Measurements from ENCODE around the gene FMO1. TPM values are rescaled to one million over a fixed set of nuclear protein-coding genes. Genes with fewer than 3 reads are reported as not detected.

Gene FMO1
- total and polyA plus RNA-seq, 10 of the 15 experiments (the other 5 are each of a cell fraction or from before 2014, with no cell fraction given), result not detected

DNA sequence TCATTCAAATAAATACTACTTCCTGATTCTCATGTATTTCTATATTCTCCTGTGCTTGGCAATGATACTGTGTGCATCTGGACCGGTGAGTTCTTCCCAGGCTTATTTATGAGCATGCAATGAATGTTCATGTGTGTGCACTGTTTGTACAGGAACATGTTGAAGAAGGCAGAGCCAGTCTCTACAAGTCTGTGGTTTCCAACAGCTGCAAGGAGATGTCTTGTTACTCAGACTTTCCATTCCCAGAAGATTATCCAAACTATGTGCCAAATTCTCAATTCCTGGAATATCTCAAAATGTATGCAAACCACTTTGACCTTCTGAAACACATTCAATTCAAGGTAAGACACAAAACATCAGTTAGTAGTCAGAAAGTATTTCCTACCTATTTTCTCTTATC is 19.1 kb downstream of the FMO1 start:
- no peaks in the 10 kb centered on the region for H3K36me3 ChIP-seq (ENCODE audit: control insufficient read depth in 2 of 2, insufficient read depth in 2 of 2, low read length in 1 of 2)
- ATAC-seq (no peak), DNase-seq (ENCODE audit: low read depth, low spot score) (no peak), FAIRE-seq (no peak)
- in situ Hi-C loops (cut with MboI), result no loop called here
- no peaks in the 10 kb centered on the region for H4K20me1 ChIP-seq (ENCODE audit: control insufficient read depth, insufficient read depth)
- no peaks in the 10 kb centered on the region for H3K9me3 ChIP-seq (replicated peaks; ENCODE audit: control insufficient read depth, insufficient read depth, low read length)
- no TSS peak for BruUV-seq (replicated peaks)
- 0% methylated on average over 1 of the region's 1 CpG for WGBS (ENCODE audit: insufficient coverage, insufficient replicate concordance, low lambda C conversion rate, missing lambda C conversion rate)
- no peaks in the 10 kb centered on the region; a peak in 2 of 4 replicates for H3K27me3 ChIP-seq (replicated peaks in 1 of 2; ENCODE audit: control insufficient read depth in 2 of 2, insufficient read depth in 2 of 2, low read length in 1 of 2)
- H3K4me1 ChIP-seq (ENCODE audit: control insufficient read depth, insufficient read depth, low read length), result no peaks in the 10 kb centered on the region
- no peak overlapping the region for H3K4me2 ChIP-seq (ENCODE audit: control insufficient read depth, insufficient read depth)
- no peak overlapping the region for H3K4me3 ChIP-seq
- ChIA-PET CTCF (no interaction called here), SMC1A (ENCODE audit: uncharacterized antibody, unreplicated experiment) (no interaction called here), POLR2A (no interaction called here), RAD21 (ENCODE audit: unreplicated experiment) (no interaction called here)
- H3K9ac ChIP-seq (ENCODE audit: control insufficient read depth, insufficient read depth, low read length), result no peak overlapping the region
- H3K27ac ChIP-seq (ENCODE audit: control insufficient read depth, insufficient read depth), result no peak overlapping the region
- no peak overlapping the region for H2AFZ ChIP-seq (ENCODE audit: control insufficient read depth, low read depth, low read length)
- no peaks in the 10 kb centered on the region for H3K79me2 ChIP-seq (ENCODE audit: control insufficient read depth, insufficient read depth, low read length)
- intact Hi-C loops (cut with micrococcal nuclease; ENCODE audit: unreplicated experiment), result no loop called here
- no peak for TF ChIP-seq BHLHE40 (IDR thresholded peaks at IDR 0.05; ENCODE audit: borderline replicate concordance in 1 of 2, low read depth in 2 of 2, low read length in 1 of 2)
- no peak for TF ChIP-seq NKRF (conservative IDR thresholded peaks at IDR 0.05)
- TF ChIP-seq IKZF1 (conservative IDR thresholded peaks at IDR 0.05), result no peak
- TF ChIP-seq RB1 (IDR thresholded peaks at IDR 0.05; ENCODE audit: borderline replicate concordance), result no peak
- TF ChIP-seq GABPA (IDR thresholded peaks at IDR 0.05; ENCODE audit: low read depth), result no peak
- no peak for TF ChIP-seq ZBTB40 (IDR thresholded peaks at IDR 0.05; ENCODE audit: borderline replicate concordance)
- no peak for TF ChIP-seq RAD21 (IDR thresholded peaks at IDR 0.05; ENCODE audit: insufficient read depth, low read depth, low read length)
- no peak for TF ChIP-seq PRDM15 (CRISPR knock-in tag; IDR thresholded peaks at IDR 0.05)
- TF ChIP-seq STAT3 (IDR thresholded peaks at IDR 0.05; ENCODE audit: low read depth, low read length), result no peak
- TF ChIP-seq ESRRA (IDR thresholded peaks at IDR 0.05; ENCODE audit: low read length), result no peak
- TF ChIP-seq DPF2 (IDR thresholded peaks at IDR 0.05), result no peak
- no peak for TF ChIP-seq SMAD1 (IDR thresholded peaks at IDR 0.05; ENCODE audit: low read depth, partially characterized antibody)
- TF ChIP-seq POLR2A (IDR thresholded peaks at IDR 0.05; ENCODE audit: low read depth, low read length), result no peak
